ENCODE measurements around the gene PAQR4. TPM values are rescaled to one million over a fixed set of nuclear protein-coding genes. Genes with fewer than 3 reads are reported as not detected.

Gene PAQR4
- total and polyA plus RNA-seq, 2 of the 13 experiments (the other 11 are each of a cell fraction or from before 2014, with no cell fraction given) = 15.9 to 24.8 TPM

DNA sequence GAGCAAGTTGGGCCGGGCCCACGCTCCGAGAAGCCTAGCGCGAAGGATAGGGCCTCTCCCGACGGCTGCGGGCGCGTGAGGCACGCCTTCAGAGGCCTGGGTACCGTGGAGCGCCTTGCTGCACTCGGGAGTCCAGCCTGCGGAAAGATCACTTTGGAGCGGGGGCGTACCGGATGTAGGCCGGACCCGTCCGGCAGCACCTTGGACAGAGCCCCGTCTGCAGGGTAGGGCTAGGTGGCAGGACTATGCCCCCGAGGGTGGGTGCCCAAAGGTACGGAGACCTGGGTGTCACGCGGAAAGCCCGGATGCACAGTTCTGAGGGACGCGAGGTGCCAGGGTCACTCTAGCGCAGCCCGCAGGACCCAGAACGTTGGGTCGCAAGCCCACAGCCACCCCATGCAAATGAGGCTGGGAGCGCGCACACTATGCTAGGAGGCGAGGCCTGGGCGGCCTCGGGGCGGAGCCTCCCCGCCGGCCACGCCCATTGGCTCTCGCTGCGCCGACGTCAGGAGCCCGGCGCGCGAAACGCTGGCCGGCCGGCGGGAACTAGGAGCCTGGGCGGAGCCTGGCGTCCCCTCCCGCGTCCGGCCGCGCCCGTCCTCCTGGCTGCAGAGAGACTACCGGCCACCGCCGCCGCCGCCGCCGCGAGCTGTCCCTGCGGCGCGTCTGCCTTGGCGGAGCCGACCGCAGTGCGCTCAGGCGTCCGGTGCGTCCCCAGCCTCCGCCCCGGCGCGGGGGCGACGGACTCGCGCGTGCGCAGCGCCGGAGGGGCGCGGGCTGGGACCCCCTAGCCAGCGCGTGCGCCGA is at the start of gene PAQR4 (continued):
- TF ChIP-seq, protein P1, sequence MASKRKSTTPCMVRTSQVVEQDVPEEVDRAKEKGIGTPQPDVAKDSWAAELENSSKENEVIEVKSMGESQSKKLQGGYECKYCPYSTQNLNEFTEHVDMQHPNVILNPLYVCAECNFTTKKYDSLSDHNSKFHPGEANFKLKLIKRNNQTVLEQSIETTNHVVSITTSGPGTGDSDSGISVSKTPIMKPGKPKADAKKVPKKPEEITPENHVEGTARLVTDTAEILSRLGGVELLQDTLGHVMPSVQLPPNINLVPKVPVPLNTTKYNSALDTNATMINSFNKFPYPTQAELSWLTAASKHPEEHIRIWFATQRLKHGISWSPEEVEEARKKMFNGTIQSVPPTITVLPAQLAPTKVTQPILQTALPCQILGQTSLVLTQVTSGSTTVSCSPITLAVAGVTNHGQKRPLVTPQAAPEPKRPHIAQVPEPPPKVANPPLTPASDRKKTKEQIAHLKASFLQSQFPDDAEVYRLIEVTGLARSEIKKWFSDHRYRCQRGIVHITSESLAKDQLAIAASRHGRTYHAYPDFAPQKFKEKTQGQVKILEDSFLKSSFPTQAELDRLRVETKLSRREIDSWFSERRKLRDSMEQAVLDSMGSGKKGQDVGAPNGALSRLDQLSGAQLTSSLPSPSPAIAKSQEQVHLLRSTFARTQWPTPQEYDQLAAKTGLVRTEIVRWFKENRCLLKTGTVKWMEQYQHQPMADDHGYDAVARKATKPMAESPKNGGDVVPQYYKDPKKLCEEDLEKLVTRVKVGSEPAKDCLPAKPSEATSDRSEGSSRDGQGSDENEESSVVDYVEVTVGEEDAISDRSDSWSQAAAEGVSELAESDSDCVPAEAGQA (IDR thresholded peaks at IDR 0.05; ENCODE audit: low read depth) = no peak; the same call in 1 of the 2 replicates
- TF ChIP-seq, protein P1 (CRISPR knock-in tag; IDR thresholded peaks at IDR 0.05; ENCODE audit: borderline replicate concordance) = peak; percentile 94
- 0 out of 2 replicates have a peak, but pooled peaks have one; percentile 36 for TF ChIP-seq NR3C1 (CRISPR knock-in tag; IDR thresholded peaks at IDR 0.05)
- peak; percentile 59; the same call in 1 of the 2 replicates for TF ChIP-seq ZNF616 (CRISPR knock-in tag; IDR thresholded peaks at IDR 0.05; ENCODE audit: low read depth)
- TF ChIP-seq, protein P2, sequence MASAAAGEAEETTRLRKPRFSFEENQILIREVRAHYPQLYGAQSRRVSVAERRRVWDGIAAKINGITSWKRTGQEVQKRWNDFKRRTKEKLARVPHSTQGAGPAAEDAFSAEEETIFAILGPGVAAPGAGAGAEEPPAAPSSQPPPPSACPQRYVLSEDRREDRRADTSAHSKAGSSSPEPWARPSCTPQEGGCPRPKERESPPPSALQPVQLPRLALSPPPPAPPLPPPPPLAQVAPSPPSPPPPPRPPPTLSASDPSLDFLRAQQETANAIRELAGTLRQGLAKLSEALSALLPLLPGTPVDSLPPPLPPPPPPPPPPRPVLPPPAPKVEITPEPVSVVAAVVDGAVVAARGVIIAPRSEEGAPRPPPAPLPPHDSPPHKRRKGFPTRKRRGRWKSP (CRISPR knock-in tag; IDR thresholded peaks at IDR 0.05) = peak; percentile 93
- TF ChIP-seq MED1 (CRISPR knock-in tag; IDR thresholded peaks at IDR 0.05) = peak; percentile 76
- TF ChIP-seq, protein P3, sequence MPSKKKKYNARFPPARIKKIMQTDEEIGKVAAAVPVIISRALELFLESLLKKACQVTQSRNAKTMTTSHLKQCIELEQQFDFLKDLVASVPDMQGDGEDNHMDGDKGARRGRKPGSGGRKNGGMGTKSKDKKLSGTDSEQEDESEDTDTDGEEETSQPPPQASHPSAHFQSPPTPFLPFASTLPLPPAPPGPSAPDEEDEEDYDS (CRISPR knock-in tag; IDR thresholded peaks at IDR 0.05) = peak; percentile 68
- no peak for TF ChIP-seq NCOR1 (IDR thresholded peaks at IDR 0.05; ENCODE audit: borderline replicate concordance, low read length)
- peak; percentile 75 for TF ChIP-seq ZNF329 (CRISPR knock-in tag; IDR thresholded peaks at IDR 0.05; ENCODE audit: low read depth)
- TF ChIP-seq SKI (IDR thresholded peaks at IDR 0.05; ENCODE audit: partially characterized antibody) = peak; percentile 71
- TF ChIP-seq SMAD3 (CRISPR knock-in tag; IDR thresholded peaks at IDR 0.05) = peak; percentile 89; the same call in 1 of the 2 replicates
- TF ChIP-seq ADNP (CRISPR knock-in tag; IDR thresholded peaks at IDR 0.05) = no peak
- TF ChIP-seq CBX5 (CRISPR knock-in tag; IDR thresholded peaks at IDR 0.05; ENCODE audit: borderline replicate concordance) = peak; percentile 82; the same call in 1 of the 2 replicates
- TF ChIP-seq ZNF687 (CRISPR knock-in tag; IDR thresholded peaks at IDR 0.05) = peak; percentile 90
- peak; percentile 76; the same call in 1 of the 2 replicates for TF ChIP-seq SMAD9 (CRISPR knock-in tag; IDR thresholded peaks at IDR 0.05)
- TF ChIP-seq NKX3-1 (CRISPR knock-in tag; IDR thresholded peaks at IDR 0.05) = peak; percentile 97
